Breast epithelium (tissue), 4 donors: ENCODE results near the gene PPP3CB. TPM values are rescaled to one million over a fixed set of nuclear protein-coding genes. Genes with fewer than 3 reads are reported as not detected.
"Not testable (repeated sequence)": the region's sequence is repeated elsewhere in the genome, so short reads cannot be mapped to it uniquely, and the experiment has no call there.

Source experiments
- DNase-seq, 2 donors: peaks; one replicate each; pipeline ENCODE4 v3.0.0-alpha.2; 2019; ENCODE audit warnings: low spot score in 2 of 2
- H3K27ac ChIP-seq, 2 donors: fragments of 200-600 bp; sonication (generic) in 1 of 2; one replicate each; pipeline ENCODE4 v1.5.1; 2016 to 2019; ENCODE audit warnings: mild to moderate bottlenecking in 1 of 2
- H3K27me3 ChIP-seq, 2 donors: fragments of 200-600 bp; sonication (generic) in 1 of 2; one replicate each; pipeline versions ENCODE4 v1.5.1 to v1.6.0; 2017 to 2019; ENCODE audit warnings: control low read depth in 1 of 2, mild to moderate bottlenecking in 1 of 2
- H3K36me3 ChIP-seq: fragments of 200-600 bp; one replicate; pipeline ENCODE4 v1.5.1; 2019
- H3K4me1 ChIP-seq, 2 donors: fragments of 200-600 bp; sonication (generic); one replicate each; pipeline ENCODE4 v1.5.1; 2016 to 2019; ENCODE audit warnings: control low read depth in 1 of 2
- H3K4me3 ChIP-seq, 3 donors: fragments of 200-600 bp; sonication (generic); 1 replicate in 2 of 3; 2 replicates in 1 of 3; pipeline ENCODE4 v1.5.1; 2016 to 2019; ENCODE audit warnings: mild to moderate bottlenecking in 3 of 3, moderate library complexity in 2 of 3
- H3K9me3 ChIP-seq, 2 donors: fragments of 200-600 bp; sonication (generic) in 1 of 2; one replicate each; pipeline ENCODE4 v1.5.1; 2016 to 2019; ENCODE audit warnings: control low read depth in 1 of 2
- CTCF ChIP-seq, 3 donors: fragments of 450-650 bp; IDR thresholded peaks; one replicate each; pipeline ENCODE4 v1.5.1; 2016 to 2017; ENCODE audit warnings: antibody characterized with exemption in 3 of 3, mild to moderate bottlenecking in 3 of 3, moderate library complexity in 3 of 3
- POLR2A ChIP-seq: fragments of 450-650 bp; IDR thresholded peaks from one replicate; pipeline ENCODE4 v1.6.1; 2016; ENCODE audit warnings: antibody characterized with exemption, mild to moderate bottlenecking, moderate library complexity
- POLR2AphosphoS5 ChIP-seq, 3 donors: sonication (generic); formaldehyde crosslinking; IDR thresholded peaks; one replicate each; pipeline ENCODE4 v1.6.1; 2017; ENCODE audit warnings: antibody characterized with exemption in 3 of 3
- intact Hi-C: fragments of 100-400 bp; cut with DNase I; formaldehyde crosslinking; loops from one replicate; pipeline ENCODE4 v1.15.1; 2023; ENCODE audit warnings: low total_unique reads
- total RNA-seq, 3 donors: library from RNA; depleted of rRNA; stranded (reverse); fragments of >200 nt; gene quantifications; one replicate each; pipeline ENCODE4 v1.1.0, GENCODE V29; 2016

Gene PPP3CB
- total RNA-seq, 3 donors from 2014 or later: 42.0 to 79.0 (median 49.5) TPM

- Histone ChIP-seq H3K4me3 (no peak overlapping the region), H3K36me3 (no peaks in the 10 kb centered on the region), H3K9me3 (no peaks in the 10 kb centered on the region), H3K27ac (no peak overlapping the region), H3K27me3 (no peaks in the 10 kb centered on the region), H3K4me1 (no peaks in the 10 kb centered on the region)
- TF ChIP-seq POLR2A: no peak
- no peak for TF ChIP-seq POLR2AphosphoS5 (IDR thresholded peaks at IDR 0.05)
- TF ChIP-seq CTCF (IDR thresholded peaks at IDR 0.05): no peak
- intact Hi-C loops: no loop called here
- no peak for DNase-seq
These were observed 94.2 kb downstream of the PPP3CB start for GRCh38 chr10:73401636-73402035.

DNA sequence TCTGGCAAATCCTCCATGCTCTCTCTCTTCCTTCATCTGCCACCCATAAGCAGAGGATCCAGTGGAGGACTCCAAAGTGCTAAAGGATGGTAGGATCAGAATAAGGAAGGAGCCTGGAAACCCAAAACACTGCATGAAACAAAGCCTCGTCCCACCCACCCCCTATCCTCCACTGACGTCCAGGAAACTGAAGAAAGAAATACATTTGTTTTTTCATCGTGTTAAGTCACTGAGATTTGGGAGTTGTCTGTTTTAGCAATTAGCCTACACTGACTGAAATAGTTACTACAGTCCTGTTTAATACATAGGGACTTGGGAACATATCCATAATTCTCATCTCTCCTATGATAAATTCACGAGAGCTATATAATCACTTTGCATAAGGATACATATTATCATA lies 96.8 kb downstream of the PPP3CB start:
- Histone ChIP-seq H3K9me3 (no peaks in the 10 kb centered on the region), H3K36me3 (no peaks in the 10 kb centered on the region), H3K27me3 (no peaks in the 10 kb centered on the region), H3K4me1 (no peaks in the 10 kb centered on the region), H3K27ac (no peak overlapping the region), H3K4me3 (no peak overlapping the region)
- intact Hi-C loops: no loop called here
- TF ChIP-seq CTCF (IDR thresholded peaks at IDR 0.05) (no peak), POLR2A (no peak), POLR2AphosphoS5 (IDR thresholded peaks at IDR 0.05) (no peak)
- DNase-seq: no peak

- Histone ChIP-seq H3K27ac (no peak overlapping the region), H3K4me1 (no peaks in the 10 kb centered on the region), H3K4me3 (no peak overlapping the region), H3K9me3 (no peaks in the 10 kb centered on the region), H3K27me3 (no peaks in the 10 kb centered on the region), H3K36me3 (no peaks in the 10 kb centered on the region)
- DNase-seq: no peak
- intact Hi-C loops: no loop called here
- no peak for TF ChIP-seq CTCF (IDR thresholded peaks at IDR 0.05)
These were observed 97.8 kb downstream of the PPP3CB start for GRCh38 chr10:73398024-73398423.

- DNase-seq, intact Hi-C loops, H3K27ac ChIP-seq, H3K9me3 ChIP-seq, H3K4me1 ChIP-seq, H3K4me3 ChIP-seq, H3K27me3 ChIP-seq, H3K36me3 ChIP-seq: not testable (repeated sequence)
These were observed 101.5 kb downstream of the PPP3CB start for GRCh38 chr10:73394325-73394724.

DNA sequence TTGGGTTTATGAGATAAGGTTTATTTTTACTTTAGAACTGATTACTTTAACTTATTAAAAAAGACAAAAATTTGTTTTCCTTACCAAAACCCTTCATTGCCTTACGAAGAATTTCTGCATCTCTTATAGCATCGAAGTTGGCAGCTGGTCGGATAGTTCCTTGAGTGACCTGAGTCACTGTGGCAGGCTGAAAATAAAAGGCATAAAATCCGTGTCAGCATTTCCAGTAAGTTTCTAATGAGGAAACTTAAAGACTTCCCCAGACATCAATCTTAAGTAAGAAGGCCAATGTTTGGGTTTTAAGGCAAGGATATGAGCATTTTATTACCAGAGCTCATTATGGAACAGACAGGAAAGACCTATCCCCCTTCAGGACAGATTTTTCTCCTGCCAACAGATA lies 107.6 kb downstream of the PPP3CB start:
- H3K9me3 ChIP-seq: no peaks in the 10 kb centered on the region
- H3K36me3 ChIP-seq: peaks cover 10% of the 10 kb centered on the region
- TF ChIP-seq POLR2AphosphoS5 (IDR thresholded peaks at IDR 0.05) (no peak), CTCF (IDR thresholded peaks at IDR 0.05) (no peak), POLR2A (no peak)
- no peak overlapping the region for H3K27ac ChIP-seq
- DNase-seq: no peak
- H3K27me3 ChIP-seq: no peaks in the 10 kb centered on the region
- intact Hi-C loops: no loop called here
- H3K4me1 ChIP-seq: no peaks in the 10 kb centered on the region
- no peak overlapping the region for H3K4me3 ChIP-seq

GRCh38 chr10:73386583-73386982 lies 109.2 kb downstream of the PPP3CB start:
- Histone ChIP-seq H3K4me3 (no peak overlapping the region), H3K36me3 (peaks cover 17% of the 10 kb centered on the region), H3K9me3 (no peaks in the 10 kb centered on the region), H3K4me1 (no peaks in the 10 kb centered on the region), H3K27ac (no peak overlapping the region), H3K27me3 (no peaks in the 10 kb centered on the region)
- intact Hi-C loops: no loop called here
- TF ChIP-seq POLR2A: no peak
- TF ChIP-seq CTCF (IDR thresholded peaks at IDR 0.05): no peak
- TF ChIP-seq POLR2AphosphoS5 (IDR thresholded peaks at IDR 0.05): no peak
- no peak for DNase-seq
